DND-41 (cell line): ENCODE data around the gene CELSR1.
"Not testable (repeated sequence)": the region's sequence is repeated elsewhere in the genome, so short reads cannot be mapped to it uniquely, and the experiment has no call there.

ENCODE experiments used
- ATAC-seq: fragments of 200-7000 bp; cut with Tn5 transposase; 3 replicates; pipeline ENCODE4 v1.9.1; 2021; ENCODE audit warnings: low read depth; ENCODE audit not compliant: insufficient read depth
- DNase-seq: peaks from one replicate; pipeline ENCODE4 v3.0.0-alpha.2; 2020
- H2AFZ ChIP-seq: 2 replicates; pipeline ENCODE4 v1.6.0; 2012; ENCODE audit warnings: low read depth, low read length
- H3K27ac ChIP-seq: 2 replicates; pipeline ENCODE4 v1.5.1; 2012; ENCODE audit warnings: low read length, inconsistent platforms
- H3K27me3 ChIP-seq: fragments of 200-600 bp; sonication (generic); 2 replicates; pipeline ENCODE4 v1.6.0; 2012; ENCODE audit warnings: low read length, mild to moderate bottlenecking, inconsistent platforms; ENCODE audit not compliant: insufficient read depth, poor library complexity
- H3K36me3 ChIP-seq: 2 replicates; pipeline ENCODE4 v1.5.1; 2012; ENCODE audit warnings: low read length, inconsistent platforms; ENCODE audit not compliant: insufficient read depth
- H3K4me1 ChIP-seq: 2 replicates; pipeline ENCODE4 v1.5.1; 2012; ENCODE audit warnings: mild to moderate bottlenecking, low read length; ENCODE audit not compliant: insufficient read depth
- H3K4me2 ChIP-seq: 2 replicates; pipeline ENCODE4 v1.6.0; 2012; ENCODE audit warnings: mild to moderate bottlenecking, moderate library complexity, low read length, inconsistent platforms; ENCODE audit not compliant: insufficient read depth
- H3K4me3 ChIP-seq, 2 experiments: fragments of 200-600 bp in 1 of 2; shearing (Covaris generic) in 1 of 2; 2 replicates each; pipeline ENCODE4 v1.5.1; 2012 to 2016; ENCODE audit warnings: inconsistent platforms in 2 of 2, low read length in 2 of 2, mild to moderate bottlenecking in 2 of 2, low read depth in 1 of 2, moderate library complexity in 1 of 2
- H3K79me2 ChIP-seq: 2 replicates; pipeline ENCODE4 v1.6.0; 2012; ENCODE audit warnings: low read length, inconsistent platforms; ENCODE audit not compliant: insufficient read depth
- H3K9ac ChIP-seq: 2 replicates; pipeline ENCODE4 v1.6.0; 2012; ENCODE audit warnings: low read depth, mild to moderate bottlenecking, inconsistent platforms, low read length, moderate library complexity
- H3K9me3 ChIP-seq: 2 replicates; pipeline ENCODE4 v1.5.1; 2012; ENCODE audit warnings: low read length, moderate library complexity, mild to moderate bottlenecking, inconsistent platforms; ENCODE audit not compliant: insufficient read depth, severe bottlenecking
- H4K20me1 ChIP-seq: 2 replicates; pipeline ENCODE4 v1.6.0; 2012; ENCODE audit warnings: low read length; ENCODE audit not compliant: insufficient read depth
- CTCF ChIP-seq: IDR thresholded peaks from 2 replicates; pipeline ENCODE4 v1.5.1; 2012; ENCODE audit warnings: borderline replicate concordance, low read length, moderate library complexity, mild to moderate bottlenecking; ENCODE audit not compliant: poor library complexity, severe bottlenecking; ENCODE audit errors: extremely low read depth
- EZH2 ChIP-seq: IDR thresholded peaks from 3 replicates; pipeline ENCODE4 v1.6.1; 2012; ENCODE audit warnings: borderline replicate concordance, low read depth, mild to moderate bottlenecking, moderate library complexity, low read length, inconsistent platforms; ENCODE audit not compliant: severe bottlenecking

Gene CELSR1

GRCh38 chr22:46406791-46407190, 130.6 kb downstream of the CELSR1 start:
- Histone ChIP-seq H3K27ac (no peak overlapping the region), H3K27me3 (no peaks in the 10 kb centered on the region), H3K4me3 (no peak overlapping the region), H2AFZ (no peak overlapping the region), H3K4me2 (no peak overlapping the region), H3K9ac (no peak overlapping the region), H3K4me1 (no peaks in the 10 kb centered on the region), H3K79me2 (no peaks in the 10 kb centered on the region), H4K20me1 (no peaks in the 10 kb centered on the region), H3K9me3 (no peaks in the 10 kb centered on the region), H3K36me3 (no peaks in the 10 kb centered on the region)
- no peak for DNase-seq
- no peak for TF ChIP-seq EZH2
- TF ChIP-seq CTCF: no peak
- no peak for ATAC-seq

GRCh38 chr22:46406349-46406748, 131.1 kb downstream of the CELSR1 start:
- DNase-seq (no peak), ATAC-seq (no peak)
- Histone ChIP-seq H3K9me3 (no peaks in the 10 kb centered on the region), H3K9ac (no peak overlapping the region), H2AFZ (no peak overlapping the region), H4K20me1 (no peaks in the 10 kb centered on the region), H3K27me3 (no peaks in the 10 kb centered on the region), H3K27ac (no peak overlapping the region), H3K4me1 (no peaks in the 10 kb centered on the region), H3K4me2 (no peak overlapping the region), H3K4me3 (no peak overlapping the region), H3K36me3 (no peaks in the 10 kb centered on the region), H3K79me2 (no peaks in the 10 kb centered on the region)
- TF ChIP-seq EZH2: no peak
- no peak for TF ChIP-seq CTCF

GRCh38 chr22:46405901-46406300, 131.5 kb downstream of the CELSR1 start:
- no peak overlapping the region for H3K9ac ChIP-seq
- H2AFZ ChIP-seq: no peak overlapping the region
- H4K20me1 ChIP-seq: no peaks in the 10 kb centered on the region
- H3K27ac ChIP-seq: no peak overlapping the region
- ATAC-seq (no peak), DNase-seq (no peak)
- no peaks in the 10 kb centered on the region for H3K27me3 ChIP-seq
- H3K36me3 ChIP-seq: no peaks in the 10 kb centered on the region
- no peak overlapping the region for H3K4me2 ChIP-seq
- no peak overlapping the region for H3K4me3 ChIP-seq
- no peak for TF ChIP-seq CTCF
- no peak for TF ChIP-seq EZH2
- no peaks in the 10 kb centered on the region for H3K79me2 ChIP-seq
- no peaks in the 10 kb centered on the region for H3K4me1 ChIP-seq
- no peaks in the 10 kb centered on the region for H3K9me3 ChIP-seq

GRCh38 chr22:46403880-46404279, 133.5 kb downstream of the CELSR1 start:
- H2AFZ ChIP-seq, ATAC-seq, H3K4me1 ChIP-seq, H3K27ac ChIP-seq, H3K9ac ChIP-seq, H3K4me3 ChIP-seq, DNase-seq, H4K20me1 ChIP-seq, H3K36me3 ChIP-seq, H3K27me3 ChIP-seq, H3K79me2 ChIP-seq, H3K9me3 ChIP-seq, H3K4me2 ChIP-seq: not testable (repeated sequence)
